GM19351 (cell line): ENCODE data around the gene PLCL1.
A peak's percentile ranks its signal among the peaks of the same experiment; 100 is the strongest.
"Not testable (repeated sequence)": the region's sequence is repeated elsewhere in the genome, so short reads cannot be mapped to it uniquely, and the experiment has no call there.

Experiments
- ATAC-seq: cut with Tn5 transposase; IDR thresholded peaks from one replicate; pipeline ENCODE4 v1.9.1; 2021; ENCODE audit warnings: mild to moderate bottlenecking, moderate library complexity; ENCODE audit not compliant: unreplicated experiment

Gene PLCL1

DNA sequence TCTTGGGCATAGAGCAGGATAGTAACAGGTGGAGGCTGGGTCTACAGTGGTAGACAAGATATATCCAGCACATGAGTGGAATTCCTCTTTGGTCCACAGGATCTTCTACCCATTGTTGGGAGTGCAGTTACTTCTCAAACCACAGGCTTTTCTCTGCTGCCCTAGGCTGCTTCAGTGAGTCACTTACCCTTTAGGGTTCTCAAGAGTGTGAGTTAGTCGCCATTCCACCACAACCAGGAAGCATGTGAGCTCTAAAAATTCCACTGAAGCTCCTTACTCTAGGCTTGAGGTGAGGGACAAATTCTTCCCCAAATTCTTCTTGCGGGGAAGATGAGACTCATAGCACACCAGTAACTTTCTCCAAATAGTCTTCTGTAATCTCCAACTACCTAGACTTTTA, 189.4 kb downstream of the PLCL1 start:
- ATAC-seq = no peak

DNA sequence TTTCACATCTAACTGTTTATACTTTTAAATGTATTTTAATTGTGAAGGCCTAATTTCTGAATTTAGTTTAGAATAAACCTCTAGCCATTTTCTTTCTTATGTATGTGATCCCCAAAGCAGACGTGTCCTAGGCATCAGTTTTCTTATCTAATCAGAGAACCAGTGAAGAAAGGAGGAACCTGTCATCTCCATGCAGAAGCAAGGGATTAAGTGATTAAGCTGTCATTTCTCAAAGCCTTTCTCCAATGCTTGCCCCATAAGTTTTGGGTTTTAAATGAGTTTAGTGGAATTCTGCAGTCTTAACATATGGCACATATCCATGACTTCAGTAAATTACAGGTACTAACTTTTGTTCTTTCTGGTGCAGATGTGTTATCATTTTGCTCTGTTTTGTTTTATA, 190.4 kb downstream of the PLCL1 start:
- ATAC-seq = no peak

DNA sequence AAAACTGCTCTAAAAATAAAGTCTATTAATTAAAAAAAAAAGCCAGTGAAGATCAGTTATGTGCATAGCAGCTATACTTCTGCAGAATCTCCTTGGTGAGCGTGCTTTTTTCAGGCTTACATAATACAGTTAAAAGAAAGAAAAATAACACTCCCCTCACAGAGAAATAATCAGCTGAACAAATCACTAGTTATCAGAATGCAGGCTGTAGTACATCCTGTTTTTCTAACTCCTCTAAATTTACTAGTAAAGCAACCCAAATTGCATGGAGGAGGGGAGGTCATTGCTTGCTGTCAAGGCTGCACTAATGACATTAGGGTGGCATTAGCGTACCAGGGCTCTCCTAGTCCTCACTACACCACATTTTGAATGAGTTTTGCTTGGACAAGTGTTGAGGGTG, 192.2 kb downstream of the PLCL1 start:
- no peak for ATAC-seq

DNA sequence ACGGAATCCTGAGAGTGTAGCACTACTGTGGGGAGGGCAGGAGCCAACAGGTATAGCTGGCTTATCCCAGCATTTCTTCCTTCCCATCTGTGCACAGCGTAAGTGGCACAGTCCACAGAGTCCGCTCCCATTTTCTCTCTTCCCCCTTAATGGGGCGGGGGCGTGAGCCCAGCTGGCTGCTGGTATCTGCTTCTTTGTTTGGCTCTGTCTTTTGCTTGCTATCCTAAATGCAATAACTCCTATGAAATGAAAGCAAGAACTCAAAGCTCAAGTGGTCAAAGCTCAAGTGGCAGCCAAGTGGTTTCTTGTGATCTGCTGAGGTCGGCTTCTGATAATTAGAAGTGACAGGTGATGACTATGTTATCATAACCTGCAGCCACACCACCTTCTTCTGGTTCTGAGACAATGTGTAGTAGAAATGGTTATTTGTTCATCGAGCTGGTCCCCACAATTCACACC, 192.7 kb downstream of the PLCL1 start:
- no peak for ATAC-seq

DNA sequence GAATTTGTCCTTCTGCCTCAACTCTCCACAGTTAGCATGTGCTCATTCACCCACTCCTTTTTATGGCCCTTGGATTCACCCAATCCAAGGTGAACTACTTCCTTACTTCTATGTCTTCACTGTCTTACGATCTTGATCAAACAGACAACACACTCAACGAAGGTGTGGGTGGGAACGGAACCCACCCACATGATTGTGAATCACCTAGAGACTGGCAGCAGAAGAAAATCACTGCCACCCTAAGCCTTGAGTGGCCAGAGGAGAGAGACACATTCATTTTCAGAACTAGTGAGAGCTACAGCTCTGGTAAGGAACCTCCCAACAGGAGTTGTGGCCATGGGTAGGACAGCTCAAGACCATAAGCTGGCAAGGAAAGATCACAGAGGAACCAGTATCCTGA, 194.3 kb downstream of the PLCL1 start:
- ATAC-seq = no peak

DNA sequence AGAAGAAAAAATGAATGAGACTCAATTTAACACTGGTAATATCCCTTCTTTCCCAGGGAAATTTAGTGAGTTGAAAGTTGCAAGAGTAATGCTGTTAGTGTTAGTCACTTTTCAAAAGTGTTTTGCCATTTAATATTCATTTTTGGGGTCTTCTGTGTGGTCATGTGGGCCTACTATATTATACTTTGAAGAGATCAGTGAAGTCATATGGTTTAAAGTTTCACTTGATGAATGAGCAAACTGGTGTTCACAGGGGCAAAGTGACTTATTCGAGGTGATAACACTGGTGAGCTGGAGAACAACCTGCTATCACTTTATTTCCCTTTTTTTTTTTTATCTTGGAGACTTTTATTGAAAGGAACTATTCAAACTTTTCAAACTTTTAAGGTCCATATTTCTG, 196.0 kb downstream of the PLCL1 start:
- ATAC-seq = no peak

DNA sequence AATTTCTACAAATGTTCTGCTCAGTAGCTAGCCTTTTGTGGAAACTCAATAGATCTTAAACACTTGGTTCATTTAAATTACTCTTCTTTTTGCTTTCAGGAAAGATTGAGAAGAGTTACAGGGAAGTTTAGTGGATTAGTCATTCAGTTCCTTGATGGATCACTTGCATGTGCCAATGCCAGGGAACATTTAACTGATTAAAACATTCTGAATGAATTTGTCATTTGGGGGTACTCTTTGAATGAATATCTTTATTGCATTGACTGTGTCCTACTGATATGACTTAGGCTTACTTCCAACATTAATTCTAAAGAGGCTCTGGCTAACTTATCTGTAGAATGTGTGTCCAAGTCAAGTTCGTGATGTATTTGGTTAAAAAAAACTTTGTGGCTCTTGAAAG, 199.8 kb downstream of the PLCL1 start:
- no peak for ATAC-seq

DNA sequence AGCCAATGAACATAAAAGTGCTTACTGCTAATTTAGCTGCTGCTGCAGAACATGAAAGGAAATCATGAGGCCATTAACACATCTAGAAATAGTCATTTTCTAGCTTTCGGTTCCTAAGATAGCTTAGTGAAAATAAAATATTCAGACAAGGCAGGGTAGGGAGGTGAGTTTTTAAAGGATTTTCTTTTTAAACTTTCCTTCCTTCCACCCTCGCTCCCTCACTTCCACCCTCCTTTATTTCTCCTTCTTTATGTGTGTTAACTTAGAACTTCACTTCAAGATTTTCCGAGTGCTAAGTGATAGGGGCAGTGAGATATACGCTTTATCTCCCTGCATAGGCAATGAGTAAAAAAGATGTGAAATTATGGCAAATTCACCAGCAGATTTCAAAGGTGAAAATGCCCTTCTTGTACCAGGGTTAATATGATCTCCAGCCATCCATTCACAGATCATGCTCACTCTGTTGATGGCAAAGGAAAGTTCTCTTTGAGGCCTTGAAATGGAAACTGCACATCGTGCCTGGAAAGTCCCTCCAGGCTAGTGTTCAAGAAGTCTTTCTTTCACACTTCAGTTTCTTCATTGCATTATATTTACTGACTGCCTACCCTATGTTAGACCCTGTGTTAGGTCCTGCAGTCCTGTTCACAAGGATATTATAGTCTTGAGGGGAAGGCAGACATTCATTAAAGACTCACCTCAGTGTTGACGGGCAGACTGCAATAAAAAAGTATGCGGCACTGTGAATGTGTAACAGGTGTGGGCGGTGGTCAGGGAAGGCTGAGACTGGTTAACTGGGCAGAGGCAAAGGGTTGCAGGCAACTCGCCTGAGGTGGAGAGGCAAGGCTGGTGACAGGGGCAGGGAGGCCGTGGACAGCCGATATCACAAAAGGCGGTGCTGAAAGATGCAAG, 200.8 kb downstream of the PLCL1 start:
- peak; percentile 77 for ATAC-seq

DNA sequence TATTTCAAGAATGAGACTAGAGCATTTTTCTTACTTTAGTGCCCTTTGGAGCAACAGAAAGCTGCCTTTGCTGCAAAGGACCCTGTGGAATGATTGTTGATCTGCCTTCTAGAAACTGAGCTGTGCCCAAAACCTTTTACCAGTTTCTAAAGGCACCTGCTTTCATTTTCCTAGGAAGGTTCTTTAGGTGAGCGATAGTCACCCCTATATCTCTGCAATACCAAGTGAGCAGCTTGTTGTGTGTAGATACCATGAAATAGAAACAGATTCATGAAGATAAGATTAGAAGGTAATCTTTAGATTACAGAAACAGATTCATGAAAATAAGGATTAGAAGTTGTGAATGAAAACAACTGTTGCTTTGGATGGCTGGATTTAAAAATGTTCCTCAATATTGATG, 202.3 kb downstream of the PLCL1 start:
- no peak for ATAC-seq

DNA sequence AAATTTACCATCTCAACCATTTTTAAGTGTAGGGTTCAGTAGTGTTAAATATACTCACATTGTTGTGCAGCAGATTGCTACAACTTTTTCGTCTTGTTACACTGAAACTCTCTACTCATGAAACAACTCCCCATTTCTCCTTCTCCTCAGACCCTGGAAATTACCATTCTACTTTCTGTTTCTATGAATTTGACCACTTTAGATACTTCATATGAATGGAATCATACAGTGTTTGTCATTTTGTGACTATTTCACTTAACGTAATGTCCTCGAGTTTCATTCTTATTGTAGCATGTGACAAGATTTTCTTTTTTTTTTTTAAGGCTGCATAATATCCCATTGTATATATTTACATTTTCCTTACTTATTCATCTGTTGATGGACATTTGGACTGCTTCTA, 203.8 kb downstream of the PLCL1 start:
- ATAC-seq = no peak

DNA sequence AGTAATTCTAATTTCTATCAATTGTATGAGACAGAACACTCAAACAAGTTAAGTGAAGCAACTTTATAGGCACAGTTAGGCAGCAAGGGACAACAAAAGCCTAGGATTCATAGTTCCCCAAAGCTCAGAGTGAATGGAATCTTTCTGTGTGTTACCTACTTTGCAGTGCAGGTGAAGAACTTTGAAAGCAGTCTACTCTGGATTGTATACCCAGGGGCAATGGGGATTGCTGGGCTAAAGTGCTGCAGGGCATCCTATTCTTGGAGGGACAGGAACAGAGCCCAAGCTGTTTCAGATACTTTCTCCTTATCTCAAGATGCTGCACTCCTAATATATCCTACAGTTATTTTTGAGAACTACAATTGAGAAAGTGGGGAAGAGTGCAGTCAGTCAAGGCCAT, 207.6 kb downstream of the PLCL1 start:
- ATAC-seq = no peak

DNA sequence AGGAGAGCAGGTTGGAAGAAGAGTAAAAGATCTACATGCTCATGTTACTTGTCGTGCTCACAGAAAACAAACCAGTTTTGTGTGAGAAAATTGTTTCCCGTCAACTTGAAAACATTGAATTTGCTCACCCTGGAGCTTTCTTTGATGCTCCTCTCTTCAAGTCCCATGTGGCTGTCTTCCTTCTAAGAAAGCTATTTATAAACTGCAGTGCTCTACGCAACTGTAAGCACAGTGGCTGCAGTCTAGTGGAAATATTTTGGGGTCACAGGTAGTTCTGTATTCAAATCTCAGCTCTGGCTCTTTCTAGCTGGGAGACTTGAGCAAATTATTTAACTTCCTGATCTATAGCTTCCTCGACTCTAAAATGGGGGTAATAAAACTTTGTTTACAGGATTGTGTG, 211.8 kb downstream of the PLCL1 start:
- no peak for ATAC-seq

DNA sequence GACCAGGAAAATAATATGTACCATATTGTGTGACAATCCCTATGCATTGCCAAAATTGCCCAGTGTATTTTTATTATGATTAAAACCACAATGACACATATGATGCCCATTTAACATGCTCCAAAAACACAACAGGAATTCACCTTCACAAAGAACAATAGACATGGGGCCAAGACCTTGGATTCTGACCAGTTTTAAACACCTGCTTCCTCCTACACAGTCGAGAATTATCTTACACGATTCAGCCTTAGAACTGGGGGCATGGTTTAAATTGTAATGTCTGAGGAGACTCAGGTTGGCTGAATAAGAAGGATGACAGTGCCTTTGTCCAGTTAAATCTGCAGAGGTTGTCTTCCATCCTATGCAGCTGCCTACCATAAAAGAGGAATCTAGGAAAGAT, 212.7 kb downstream of the PLCL1 start:
- ATAC-seq = no peak

DNA sequence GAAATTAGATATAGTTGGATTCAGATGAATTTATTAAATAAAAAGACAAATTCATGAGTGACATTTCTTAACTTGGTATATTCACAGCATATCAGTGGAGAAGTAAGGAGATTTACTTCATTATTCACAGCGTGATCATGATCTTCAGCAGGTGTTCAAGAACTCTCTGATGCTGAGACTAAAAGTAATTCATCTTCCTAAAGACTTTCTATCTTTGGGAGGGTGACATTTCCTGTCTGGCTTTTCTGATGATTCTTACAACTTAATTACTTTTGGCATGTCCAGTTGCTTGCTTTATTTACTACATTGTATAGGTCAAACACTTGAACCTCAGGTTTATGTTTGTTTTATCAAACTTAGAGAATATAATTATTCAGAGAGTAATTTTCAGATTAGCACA, 224.6 kb downstream of the PLCL1 start:
- no peak for ATAC-seq

DNA sequence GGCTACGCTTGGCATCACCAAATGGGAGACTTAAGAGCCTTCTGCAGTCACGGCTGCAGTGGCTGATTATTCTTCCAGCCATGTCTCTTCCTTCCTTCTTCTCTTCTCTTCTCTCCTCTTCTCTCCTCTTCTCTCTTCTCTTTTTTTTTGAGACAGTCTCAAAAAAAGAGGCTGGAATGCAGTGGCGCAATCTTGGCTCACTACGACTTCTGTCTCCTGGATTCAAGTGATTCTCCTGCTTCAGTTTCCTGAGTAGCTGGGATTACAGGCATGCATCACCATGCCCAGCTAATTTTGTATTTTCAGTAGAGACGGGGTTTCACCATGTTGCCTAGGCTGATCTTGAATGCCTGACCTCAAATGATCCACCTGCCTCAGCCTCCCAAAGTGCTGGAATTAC, 225.2 kb downstream of the PLCL1 start:
- not testable (repeated sequence) for ATAC-seq

DNA sequence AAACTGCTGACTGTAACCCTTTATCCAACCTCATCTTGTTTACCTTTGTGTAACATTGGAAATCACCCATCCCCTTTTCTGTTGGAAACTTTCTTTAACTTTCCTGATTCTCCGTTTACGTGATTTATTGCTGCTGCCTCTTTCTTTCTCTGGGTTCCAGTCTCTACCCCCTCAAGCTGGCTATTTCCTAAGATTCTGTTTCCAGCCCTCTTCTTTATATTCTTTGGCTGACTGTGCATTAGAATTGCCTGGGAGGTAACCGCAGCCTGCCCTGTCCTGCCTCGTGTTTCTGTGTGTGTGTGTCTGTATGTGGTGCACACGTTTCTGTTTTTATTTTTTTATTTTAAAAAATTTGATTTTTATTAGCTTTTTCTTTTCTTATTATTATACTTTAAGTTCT, 229.2 kb downstream of the PLCL1 start:
- ATAC-seq = no peak

DNA sequence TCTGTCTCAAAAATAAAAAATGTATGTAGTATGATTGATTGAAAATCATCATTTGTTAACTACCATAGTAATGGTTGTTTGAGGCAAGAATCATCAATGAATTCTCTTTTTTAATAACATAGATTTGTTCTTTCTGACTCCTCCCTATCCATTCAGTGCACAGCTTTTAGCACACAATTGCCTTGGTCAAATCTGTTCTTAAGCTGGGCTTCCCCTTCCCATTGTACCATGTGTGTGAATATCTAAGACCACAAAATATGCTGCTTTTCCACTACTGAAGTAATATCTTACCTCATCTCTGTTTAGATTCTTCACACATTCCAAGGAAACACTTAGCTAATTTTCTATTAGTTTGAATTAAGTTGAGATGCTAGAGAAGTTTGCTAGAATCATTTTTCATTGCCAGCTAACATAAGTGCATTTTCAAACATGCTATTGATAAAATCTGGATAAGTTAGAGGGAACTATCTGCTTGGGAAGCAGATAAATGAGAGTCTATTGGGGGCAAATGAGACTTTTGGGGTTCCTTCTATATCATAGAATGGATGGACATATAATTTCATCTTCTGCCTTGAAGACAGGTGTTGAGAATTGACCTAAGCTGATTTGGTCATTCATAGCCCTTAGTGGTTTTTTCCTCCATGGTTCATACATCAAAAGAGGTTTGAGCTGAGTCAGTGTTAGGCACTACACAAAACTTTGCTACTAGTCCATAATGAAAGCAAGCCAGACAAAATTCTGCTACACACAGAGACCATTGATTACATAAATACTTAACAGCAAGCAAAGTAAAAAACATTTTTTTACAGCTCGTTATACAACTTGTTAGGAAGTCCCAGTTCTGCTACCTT, 231.9 kb downstream of the PLCL1 start:
- ATAC-seq = peak; percentile 97

DNA sequence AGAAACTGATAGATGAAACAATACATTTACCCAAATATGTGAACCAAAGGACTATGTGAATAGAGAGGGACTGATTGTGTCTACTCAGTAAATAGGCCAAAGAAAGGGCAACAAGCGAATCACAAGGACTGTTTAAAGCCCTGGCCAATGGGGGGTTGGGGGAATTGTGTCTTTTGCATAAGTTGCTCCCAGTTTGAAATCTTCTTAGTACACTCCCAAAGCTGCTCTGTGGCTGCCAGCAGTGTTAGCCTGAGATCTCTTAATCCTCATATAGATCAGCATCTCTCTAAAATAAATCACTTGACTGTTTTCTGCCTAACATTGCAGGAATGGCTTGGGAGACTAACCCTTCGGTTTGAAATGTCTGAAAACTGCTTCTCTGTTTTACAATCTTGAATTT, 236.4 kb downstream of the PLCL1 start:
- no peak for ATAC-seq

DNA sequence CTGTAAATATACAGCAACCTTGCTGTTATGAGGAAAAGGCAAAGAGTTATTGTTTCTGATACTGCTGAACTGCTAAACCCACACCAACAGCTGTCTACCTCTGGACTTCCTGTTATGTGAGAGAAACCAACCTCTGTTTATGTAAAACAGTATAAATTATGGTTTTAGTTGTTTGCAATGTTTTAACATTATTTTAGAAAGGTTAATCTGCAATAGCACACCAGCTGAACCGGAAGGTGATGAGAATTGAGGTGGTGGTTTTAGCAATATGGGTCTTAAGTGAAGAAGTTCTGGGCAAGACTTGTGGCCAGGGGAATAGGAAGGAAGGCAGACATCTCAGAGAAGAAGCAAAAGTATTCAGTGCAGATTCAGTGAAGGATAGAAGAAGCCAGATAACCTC, 237.8 kb downstream of the PLCL1 start:
- peak; percentile 82 for ATAC-seq

DNA sequence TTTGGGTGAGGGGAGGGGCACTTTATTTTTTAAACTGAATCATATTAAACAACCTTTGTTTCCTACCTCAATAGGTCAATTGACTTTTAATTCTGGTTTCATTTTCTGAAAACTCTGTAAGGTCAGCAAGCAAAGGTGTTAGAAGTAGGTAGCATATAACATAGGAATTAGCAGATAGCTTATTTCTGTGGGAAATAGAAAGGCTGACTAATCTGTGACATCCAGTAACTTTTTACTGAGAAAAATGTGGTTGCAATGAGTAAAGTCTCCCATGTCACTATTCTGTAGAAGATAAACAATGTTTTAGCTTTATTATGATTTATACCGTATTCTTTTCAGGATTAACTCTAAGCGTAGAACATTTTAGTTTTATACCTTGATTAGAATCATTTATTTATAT, 240.4 kb downstream of the PLCL1 start:
- ATAC-seq = no peak

DNA sequence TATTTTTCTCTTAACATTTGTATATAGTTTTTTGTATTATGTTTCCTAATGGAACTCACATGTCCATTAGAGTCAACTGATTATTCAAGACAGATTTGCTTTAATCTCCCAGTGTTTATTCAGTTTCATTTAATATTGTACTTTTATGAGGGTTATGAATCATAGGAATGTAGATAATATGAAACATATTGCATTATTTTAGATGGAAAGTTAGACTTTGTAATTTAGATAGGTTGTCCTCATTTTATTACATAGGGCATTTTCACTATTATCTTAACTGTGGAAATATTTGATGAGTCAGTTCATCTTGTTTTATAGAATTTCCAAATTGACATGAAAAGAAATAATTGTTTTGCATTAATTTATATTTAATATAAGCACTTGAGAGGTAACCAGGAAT, 240.8 kb downstream of the PLCL1 start:
- ATAC-seq = no peak

DNA sequence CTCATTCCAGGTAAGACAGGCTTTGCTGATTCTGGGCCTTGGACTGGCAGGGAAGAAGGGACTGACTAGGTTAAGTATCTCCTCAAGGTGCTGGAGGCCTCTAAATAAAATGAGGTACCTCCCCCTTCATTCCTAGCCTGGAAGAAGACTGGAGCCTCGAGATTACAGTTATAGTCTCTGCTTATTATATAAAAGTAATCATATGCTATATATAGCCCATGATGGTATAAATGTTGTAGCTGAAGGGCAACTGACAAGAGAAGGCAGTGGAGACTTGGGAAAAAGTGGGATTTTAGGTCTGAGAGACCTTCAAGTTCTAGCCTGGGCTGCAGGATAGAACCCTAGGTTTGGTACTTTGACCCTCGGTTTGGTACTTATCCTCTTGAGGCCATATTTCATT, 248.3 kb downstream of the PLCL1 start:
- no peak for ATAC-seq
